Hepatic stellate cell (primary cell): ENCODE measurements around the gene RGCC.
A peak's percentile ranks its signal among the peaks of the same experiment; 100 is the strongest.
"Not testable (repeated sequence)": the region's sequence is repeated elsewhere in the genome, so short reads cannot be mapped to it uniquely, and the experiment has no call there.

Experiments
- DNase-seq: peaks from one replicate; pipeline ENCODE4 v3.0.0; 2011; ENCODE audit warnings: low spot score

Gene RGCC, protein sequence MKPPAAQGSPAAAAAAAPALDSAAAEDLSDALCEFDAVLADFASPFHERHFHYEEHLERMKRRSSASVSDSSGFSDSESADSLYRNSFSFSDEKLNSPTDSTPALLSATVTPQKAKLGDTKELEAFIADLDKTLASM

DNA sequence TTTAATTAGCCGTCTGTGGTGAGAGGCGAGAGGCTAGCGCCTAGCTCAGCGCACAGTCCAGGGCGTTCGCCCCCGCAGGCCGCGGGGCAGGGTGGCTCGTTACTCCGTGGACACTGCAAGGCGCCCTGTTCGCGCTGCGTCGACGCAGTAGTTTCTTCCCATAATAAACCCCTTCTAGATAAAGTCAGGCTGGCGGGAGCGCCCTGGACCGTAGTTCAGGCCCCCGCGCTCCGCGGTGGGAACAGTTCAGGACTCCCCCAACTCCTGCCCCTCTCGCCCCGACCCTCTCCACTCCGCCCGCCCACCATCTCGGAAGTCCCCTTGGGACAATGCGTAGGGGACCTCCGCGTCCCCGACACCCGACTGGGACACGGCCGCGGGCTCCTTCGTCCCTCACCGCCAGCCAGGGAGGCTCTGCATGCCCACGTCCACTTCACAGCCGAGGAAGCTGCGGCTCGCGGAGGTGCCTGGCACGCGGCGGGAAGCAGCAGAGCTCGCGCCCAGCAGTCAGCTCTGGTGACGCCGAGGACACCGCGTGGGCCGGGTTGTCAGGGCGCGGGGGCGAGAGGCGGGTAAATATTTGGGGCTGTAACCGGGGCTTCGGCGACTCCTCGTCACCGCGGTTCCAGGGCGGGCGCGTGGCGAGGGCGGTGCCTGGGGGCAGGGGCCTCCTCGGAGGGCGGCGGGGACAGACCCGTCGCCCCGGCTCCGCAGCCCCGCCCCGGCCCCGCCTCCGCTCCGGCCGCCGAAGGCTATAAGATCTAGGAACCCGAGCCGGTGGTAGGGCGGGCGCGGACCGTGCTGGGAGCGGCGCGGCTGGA, at the start of gene RGCC:
Gene RGCC, plus strand, starts transcription at position 783 of the 821 bp plus-strand sequence. CDS start 158 bp downstream, outside the sequence.
- DNase-seq = peak; percentile 69

DNA sequence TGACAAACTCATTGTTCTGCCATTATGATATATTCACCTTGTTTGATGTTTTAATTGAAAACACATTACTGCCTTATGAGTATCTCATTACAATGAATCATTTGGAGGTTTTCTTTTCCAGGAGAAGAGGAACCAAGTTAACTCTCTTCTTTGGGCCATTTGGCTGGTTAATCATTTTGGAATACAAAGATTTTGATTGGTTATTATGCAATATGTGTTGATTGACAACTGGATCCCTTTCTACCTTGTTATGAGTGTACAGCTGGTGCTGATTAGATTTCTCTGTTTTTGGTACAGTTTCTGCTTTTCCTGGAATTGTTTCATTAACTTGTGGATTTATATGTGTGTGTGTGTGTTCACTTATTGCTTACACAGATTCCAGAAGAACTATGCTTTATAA, 49.2 kb upstream of the RGCC start:
- no peak for DNase-seq

DNA sequence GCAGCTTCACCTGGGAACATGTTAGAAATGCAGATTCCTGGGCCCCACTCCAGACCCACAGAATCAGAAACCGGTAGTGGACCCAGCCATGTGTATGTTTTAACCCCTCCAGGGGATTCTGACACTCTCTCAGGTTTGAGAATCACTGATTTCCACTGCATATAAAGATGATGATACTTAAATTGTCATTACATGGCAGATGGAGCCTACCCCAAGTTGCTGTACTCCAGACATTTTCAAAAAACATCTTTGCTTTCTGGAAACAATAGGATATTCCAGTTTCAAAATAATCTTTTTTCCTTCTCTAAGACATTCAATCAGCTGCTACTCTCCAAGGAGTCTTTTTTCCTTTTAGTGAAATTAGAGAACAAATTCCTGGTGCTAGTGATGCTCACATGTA, 48.6 kb upstream of the RGCC start:
- DNase-seq = no peak

DNA sequence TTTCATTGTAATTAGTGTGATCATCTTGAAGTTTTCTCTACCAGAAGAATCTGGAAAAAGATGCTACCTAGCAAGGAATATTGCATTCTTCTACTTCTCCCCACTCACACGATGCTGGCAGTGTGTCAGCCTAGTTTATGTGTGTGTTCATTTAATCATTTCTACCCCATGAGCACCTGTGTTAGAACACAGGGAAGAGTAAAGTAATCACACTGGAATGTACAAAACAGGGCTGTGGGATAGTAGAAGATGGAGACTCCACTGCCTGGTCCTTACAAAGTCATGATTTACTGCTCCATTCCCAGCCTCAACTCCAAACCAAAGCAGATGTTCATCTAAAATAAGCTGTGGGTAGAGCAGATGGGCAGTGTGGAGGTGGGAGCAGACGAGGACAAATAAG, 47.7 kb upstream of the RGCC start:
- no peak for DNase-seq

DNA sequence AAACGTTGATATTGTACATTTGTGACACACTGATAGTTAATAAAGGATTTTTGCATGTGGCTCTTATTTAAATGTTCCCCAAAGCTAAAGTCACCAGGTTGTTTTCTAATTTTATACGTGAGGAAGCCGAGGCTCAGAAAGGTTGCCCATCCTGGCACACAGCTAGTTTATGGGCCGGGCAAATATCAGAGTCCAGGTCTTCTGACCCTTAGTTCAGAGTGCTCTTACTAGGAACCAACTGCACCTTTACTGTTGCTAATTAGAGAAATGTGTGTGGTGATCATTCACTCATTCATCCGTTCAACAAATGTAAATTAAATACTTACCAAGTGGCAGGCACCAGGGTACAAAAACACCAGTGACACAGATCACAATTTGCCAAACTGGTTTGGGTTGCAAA, 46.3 kb upstream of the RGCC start:
- no peak for DNase-seq

DNA sequence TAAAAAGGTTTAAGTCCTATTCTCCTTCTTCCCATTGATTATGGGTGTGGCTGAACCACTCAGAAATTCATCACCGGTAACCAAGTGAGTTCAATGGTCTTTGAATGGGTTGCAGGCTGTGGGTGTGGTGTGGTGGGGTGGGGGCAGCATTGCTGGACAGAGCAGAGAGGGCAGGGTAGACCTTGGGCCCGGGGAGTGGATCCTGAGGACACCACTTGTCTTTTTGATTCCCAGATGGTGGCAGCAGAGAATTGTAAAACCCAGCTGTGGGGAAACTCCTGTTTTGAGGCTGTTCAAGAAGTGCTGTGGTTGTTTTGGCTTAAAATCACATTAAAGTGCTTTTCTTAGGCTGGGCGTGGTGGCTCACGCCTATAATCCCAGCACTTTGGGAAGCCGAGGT, 45.8 kb upstream of the RGCC start:
- peak; percentile 29 for DNase-seq

DNA sequence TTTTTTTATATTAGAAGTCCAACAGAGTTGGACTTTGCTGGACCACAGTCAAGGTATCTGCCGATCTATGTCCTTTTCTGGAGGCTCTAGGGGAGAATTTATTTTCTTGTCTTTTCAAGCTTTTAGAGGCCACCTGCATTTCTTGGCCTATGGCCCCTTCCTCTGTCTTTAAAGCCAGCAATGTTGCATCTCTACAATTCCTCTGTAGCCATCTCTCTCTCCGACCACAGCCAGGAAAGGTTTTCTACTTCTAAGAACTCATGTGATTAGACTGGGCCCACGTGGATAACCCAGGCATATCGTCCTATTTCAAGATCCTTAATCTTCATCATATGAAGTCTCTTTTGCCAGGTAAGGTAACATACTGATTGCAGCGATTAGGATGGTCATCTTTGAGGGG, 43.5 kb upstream of the RGCC start:
- DNase-seq = no peak

DNA sequence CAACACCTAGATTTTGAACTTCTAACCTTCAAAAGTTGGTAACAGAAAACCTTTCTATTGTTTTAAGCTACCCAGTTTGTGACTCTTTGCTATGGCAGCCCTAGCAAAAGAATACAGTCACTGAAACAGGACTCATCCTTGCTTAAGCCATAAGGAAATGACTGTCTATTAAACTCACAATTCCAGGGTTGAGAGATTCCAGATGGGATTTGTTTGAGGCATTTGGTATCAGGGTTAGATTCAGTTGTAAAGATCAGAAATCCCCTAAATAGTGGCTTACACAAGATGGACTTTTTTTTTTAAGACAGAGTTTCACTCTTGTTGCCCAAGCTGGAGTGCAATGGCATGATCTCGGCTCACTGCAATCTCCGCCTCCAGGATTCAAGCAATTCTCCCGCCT, 41.1 kb upstream of the RGCC start:
- DNase-seq = no peak

DNA sequence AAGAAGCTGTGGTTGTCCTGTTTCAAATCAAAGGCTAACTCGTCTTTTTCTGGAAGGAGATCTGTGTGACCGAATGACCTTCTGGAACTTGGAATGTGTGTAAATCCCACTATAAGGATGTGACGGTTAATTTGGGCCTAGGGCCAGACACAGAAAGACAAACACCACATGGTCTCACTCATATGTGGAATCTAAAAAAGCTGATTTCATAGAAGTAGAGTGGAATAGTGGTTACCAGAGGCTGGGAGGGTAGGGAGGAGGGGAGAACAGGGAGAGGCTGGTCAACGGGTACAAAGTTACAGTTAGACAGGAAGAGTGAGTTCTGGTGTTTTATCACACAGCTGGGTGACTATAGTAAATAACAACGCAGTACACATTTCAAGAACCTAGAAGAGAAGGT, 39.3 kb upstream of the RGCC start:
- DNase-seq = no peak

DNA sequence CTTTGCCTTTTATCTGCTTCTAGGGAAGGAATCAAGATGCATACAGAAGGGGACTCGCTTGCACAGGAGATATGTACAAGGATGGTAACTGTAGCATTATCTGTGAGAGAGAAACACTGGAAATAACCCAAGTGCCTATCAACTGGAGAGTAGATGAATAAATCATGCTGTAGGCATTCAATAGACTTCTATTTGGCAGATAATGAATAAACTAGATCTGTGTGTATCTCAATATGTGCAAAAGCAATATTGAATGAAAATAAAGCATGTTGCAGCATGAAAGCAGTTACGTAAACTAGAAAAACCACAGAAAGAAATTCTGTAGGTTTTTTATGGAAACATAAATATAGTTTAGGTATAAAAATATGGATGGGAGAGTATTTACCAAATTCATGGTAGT, 38.6 kb upstream of the RGCC start:
- no peak for DNase-seq

DNA sequence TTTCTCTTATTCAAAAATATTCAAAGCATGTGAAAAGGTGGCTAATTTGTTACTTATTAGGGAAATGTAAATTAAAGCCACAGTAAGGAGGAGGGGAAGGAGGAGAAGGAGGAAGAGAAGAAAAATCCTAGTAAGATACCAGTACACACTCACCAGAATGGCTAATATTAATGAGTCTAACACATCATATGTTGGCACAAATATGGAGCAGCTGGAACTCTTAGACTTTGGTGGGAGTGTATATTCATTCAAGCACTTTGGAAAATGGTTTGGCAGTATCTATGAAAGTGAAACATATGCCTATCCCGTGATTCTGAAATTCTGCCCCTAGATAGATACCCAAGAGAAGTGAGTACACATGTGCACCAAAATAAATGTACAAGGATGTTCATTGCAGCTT, 38.1 kb upstream of the RGCC start:
- DNase-seq = no peak

DNA sequence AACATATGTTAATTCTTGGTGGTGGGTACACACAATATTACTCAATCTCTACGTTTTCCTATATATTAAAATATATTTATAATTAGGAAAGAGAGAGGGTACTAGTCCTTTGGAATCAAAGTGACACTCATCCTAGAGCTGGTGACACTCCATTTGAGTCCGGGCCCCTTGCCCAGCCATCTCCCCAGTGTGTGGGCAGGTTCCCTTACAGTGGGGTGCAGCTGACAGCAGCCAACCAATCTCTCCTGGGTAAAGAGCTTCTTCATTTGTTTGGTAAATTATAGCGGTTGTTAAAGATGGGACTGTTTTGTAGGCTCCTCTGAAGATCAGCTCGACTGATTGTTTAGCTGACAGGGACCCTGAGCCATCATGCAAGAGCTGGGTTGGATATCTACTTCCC, 37.2 kb upstream of the RGCC start:
- no peak for DNase-seq

DNA sequence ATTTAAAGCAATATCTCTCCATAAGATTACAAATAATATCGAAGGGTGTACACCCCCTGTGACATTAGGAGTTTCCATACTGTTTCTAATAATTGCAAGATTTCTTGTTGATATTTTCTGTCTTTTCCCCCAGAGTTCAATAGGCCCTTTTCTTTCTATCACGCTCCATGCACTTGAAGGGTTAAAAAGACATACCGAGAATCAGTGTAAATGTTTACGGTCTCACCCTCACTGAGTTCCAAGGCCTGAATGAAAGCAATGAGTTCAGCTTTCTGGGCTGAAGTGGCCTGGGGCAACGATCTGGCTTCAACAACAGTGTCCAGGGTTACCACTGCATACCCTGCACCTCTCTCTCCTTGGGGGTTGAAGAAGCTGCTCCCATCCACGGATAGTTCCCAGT, 36.0 kb upstream of the RGCC start:
- not testable (repeated sequence) for DNase-seq

DNA sequence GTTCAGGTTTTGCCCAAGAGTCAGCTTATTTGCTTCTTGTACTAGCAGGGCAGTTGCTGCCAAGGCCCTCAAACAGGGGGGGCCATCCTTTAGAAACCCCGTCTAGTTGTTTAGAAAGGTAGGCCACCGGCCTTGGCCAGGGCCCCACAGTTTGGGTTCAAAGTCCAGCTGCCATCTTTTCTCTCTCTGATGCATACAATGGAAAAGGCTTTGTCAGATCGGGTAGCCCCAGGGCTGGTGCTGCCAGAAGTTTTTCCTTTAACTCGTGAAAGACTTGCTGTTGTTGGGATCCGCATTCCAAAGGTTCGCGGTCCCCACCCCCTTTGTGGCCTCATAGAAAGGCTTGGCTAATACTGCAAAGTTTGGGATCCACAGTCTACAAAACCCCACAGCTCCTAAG, 35.4 kb upstream of the RGCC start:
- DNase-seq = not testable (repeated sequence)

DNA sequence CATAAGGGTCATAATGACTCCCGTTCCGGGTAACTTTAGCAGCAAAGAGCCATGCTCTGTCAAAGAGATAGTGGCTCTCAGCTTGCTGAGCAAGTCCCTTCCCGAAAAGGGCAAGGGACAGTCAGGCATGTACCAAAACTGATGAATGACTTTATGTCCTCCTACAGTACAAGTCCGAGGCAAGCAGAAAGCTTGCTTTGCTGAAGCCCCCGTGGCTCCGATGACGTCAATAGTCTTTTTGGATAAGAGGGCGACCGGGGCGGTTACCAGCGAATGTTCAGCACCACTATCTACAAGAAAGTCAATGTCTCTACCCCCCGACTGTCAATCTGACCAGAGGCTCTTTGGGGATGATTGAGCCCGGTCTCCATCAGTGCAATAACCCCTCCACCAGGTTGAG, 34.1 kb upstream of the RGCC start:
- DNase-seq = not testable (repeated sequence)

DNA sequence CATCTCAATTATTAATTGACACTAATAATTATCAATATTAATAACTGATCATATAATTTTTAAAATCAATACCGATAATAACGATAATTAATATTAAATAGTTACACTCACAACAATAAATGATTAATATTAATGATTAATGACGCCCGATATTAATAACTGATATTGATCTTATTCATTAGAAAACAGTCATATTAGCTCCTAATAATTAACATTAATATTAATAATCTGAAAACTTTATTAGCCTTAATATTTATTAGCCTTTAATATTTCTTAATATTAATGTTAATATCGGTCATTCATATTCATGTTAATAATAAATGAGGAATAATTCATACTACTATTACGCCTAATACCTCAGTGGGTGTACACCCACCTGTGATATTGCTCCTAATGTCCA, 32.7 kb upstream of the RGCC start:
- DNase-seq = not testable (repeated sequence)

DNA sequence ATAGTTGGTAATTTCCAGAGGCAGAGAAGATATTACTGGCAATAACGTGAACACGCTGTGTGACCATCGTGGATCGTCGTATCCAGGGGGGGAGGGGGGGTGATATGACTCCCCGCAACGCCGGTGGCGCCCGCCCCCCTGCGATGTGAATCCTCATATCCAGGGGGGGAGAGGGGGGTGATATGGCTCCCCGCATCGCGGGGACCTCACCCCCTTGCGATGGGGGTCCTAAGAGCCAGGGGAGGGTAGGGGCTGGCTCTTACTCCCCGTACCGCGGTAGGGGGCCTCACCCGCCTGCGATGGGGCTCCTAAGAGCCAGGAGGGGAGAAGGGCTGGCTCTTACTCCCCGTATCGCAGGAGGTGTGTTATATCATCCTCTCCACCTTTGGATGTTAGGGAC, 31.3 kb upstream of the RGCC start:
- no peak for DNase-seq

DNA sequence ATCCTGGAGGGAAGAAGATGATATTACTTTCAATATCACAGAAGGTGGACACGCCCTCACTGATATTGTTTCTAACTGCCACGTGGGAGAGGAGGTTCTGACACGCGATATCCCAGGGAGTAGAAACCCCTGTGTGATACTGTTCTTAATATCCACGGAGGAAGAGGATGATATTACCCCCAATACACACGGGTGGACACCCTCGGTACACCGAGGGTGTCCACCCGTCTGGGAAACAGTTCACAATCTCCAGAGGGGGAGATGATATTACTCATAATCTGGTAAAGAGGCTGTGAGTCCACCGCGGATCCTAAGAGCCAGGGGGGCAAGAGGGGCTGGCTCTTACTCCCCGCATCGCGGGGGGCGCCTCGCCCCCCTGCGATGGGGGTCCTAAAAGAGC, 29.7 kb upstream of the RGCC start:
- DNase-seq = no peak

DNA sequence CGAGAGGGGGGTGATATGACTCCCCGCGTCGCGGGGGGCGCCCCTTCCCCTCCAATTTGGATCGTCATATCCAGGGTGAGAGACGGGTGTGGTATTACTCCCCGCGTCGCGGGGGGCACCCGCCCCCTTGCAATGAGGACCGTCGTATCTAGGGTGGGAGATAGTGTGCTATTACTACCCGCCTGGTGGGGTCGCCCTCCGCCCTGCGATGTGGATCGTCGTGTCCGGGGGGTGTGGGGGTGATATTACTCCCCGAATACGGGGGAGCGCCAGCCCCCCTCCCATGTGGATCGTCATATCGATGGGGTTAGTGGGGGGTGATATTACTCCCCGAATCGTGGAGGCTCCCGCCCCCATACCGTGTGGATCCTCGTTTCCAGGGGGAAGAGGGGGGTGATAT, 29.2 kb upstream of the RGCC start:
- DNase-seq = no peak

DNA sequence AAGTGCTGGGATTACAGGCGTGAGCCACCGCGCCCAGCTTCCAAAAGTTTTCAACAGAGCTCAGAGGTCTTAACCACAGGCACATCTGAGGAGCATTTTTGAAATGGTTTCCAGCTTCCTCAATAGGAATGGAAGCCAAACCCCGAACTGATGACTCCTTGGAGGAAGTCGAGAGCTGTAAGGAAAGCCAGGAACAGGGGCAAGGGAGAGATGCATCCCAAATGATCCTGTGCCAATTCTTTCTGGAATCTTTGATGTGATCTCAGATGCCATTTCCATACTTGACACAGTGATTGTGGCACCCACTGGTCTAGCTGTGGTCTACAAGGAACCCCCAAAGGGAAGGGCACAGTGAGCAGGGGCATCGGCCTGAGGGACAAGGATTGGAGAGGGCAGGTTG, 23.3 kb upstream of the RGCC start:
- not testable (repeated sequence) for DNase-seq

DNA sequence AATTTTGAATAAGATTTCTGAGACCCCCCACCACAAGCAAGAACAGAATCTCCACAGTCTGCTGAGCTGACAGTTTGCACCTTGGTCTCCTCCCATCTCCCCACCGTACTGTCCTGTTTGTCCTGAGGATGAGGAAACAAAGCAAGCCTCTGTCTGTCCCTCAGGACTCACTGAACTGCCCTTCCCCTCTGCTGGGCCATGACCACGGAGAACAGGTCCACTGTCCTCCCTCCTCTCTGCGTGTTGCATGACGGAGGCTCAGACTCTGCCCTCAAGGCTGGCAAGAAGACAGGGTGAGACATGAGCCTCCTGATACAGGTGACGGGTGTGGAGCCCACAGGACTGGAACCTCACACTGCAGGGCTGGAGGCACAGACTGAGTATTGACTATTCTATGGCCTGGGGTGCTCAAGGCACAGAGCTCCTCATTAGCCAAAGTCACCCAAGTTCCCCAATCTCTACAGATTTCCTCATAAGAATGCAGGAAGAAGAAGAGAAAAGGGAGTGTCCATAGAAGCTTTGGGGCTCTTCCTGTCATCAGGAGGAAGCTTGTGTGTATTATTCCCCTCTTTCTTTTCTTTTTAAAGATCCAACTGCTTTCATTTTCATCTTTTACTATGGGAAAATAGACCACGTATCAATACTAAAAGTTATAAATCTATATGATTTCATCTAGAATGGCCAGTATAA, 22.4 kb upstream of the RGCC start:
- DNase-seq = no peak

DNA sequence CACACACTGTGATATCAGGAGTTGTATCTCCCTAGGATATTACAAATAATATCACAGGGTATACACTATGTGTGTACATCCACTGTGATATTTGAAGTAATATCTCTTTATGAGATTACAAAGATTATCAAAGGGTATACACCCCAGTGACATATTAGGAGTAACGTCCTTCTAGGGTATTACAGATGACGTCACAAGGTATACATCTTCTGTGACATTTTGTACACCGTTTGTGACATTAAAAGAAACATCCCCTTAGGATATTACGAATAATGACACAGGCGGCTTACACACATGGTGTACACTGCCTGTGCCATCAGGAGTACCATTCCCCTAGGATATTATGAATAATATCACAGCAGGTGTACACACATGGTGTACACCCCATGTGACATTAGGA, 13.4 kb upstream of the RGCC start:
- DNase-seq = no peak

DNA sequence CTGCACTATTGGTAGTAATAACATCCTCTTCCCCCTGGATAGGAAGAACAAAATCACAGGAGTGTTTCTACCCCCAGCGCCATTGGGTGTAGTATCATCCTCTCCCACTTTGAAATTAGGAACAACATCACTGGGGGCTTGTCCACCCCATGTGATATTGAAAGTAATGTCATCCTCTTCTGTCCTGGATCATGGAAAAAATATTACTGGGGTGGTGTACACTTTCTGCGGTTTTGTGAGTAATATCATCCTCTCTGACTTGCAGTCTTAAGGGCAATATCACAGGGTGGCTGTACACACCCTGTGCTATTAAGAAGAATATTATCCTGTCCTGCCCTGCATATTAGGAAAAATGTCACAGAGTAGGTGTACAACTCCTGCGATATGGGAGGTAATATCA, 4.9 kb upstream of the RGCC start:
- no peak for DNase-seq

DNA sequence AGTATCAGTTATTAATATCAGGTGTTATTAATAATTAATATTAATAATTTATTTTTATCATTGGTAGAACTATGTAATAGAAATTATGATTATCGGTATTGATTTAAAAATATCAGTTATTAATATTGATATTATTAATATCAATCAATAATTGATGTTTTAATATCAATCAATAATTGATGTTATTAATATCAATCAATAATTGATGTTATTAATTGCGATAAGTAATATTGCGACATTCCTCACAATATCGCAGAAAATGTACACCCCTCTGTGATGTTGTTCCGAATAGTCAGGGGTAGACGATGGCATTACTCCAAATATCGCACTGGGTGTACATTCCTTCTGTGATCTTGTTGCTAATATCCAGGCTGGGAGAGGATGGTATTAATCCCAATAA, 3.7 kb upstream of the RGCC start:
- no peak for DNase-seq
